Measurements from ENCODE around the gene POLR3G. TPM values are rescaled to one million over a fixed set of nuclear protein-coding genes. Genes with fewer than 3 reads are reported as not detected.

POLR3G gene
- total and polyA plus RNA-seq, 4 donors: 0.08 to 1.5 (median 0.64) TPM

DNA sequence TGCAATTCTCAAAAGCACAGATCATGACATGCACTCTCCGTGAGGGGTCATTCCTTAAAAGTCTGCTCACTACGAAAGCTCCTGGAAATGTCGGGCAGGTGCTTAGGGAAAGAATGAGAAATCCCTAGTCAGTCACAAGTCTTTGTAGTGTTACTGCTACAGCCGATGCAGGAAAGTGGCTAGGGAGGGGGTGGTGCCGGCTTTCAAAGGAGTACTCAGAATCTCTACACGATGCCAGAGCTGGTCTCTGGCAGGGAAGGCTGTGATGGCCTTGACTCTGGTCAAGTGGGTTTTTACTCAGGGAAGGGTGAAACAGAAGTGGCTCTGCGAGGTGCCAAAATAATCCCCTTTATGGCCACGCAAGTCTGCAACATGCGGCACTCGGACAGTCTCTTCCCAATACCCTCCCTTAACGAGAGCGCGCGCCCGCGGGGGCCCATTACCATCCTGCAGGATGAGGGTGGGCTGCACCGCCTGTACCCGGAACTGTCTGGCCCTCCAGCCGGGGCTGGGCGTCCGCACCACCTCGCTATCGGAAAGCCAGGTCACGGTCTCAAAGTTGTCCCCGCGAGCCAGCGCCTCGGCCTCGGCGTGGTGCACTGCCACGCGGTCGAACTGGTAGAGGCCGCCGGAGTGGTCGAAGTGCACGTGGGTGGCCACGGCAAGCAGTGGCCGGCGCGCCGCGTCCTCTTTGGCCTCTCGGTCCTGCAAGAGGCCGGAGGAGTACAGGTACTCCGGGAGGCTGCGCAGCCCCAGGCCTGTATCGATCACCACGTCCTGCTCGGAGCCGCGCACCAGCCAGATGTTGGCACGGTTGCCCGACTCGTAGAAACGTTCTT lies 1.0 kb upstream of the POLR3G start:
- peaks cover 0 to 5% of the 10 kb centered on the region in 2 donors for H3K4me1 ChIP-seq (ENCODE audit: control insufficient read depth in 1 of 2, insufficient read depth in 2 of 2, low read length in 2 of 2)
- no peaks in the 10 kb centered on the region for H3K36me3 ChIP-seq (ENCODE audit: control insufficient read depth in 1 of 2, insufficient read depth in 2 of 2, low read length in 1 of 2)
- no peaks in the 10 kb centered on the region for H3K9me3 ChIP-seq (ENCODE audit: control insufficient read depth, low read length)
- peak in 1 of 2 donors; percentile 87 for DNase-seq
- H3K27ac ChIP-seq (ENCODE audit: low read depth in 1 of 2, low read length in 2 of 2): no peak overlapping the region
- intact Hi-C loops (cut with DNase I): loop anchor here in 1 of 2 donors (1.0 kb wide), 1 partner anchor 56 kb away; the partner anchor contains the start of gene LYSMD3
- 3 to 4% methylated on average over 56 of the region's 56 CpGs for WGBS, 2 donors
- peak; percentile 62 for ATAC-seq (ENCODE audit: low FRiP score)
- H3K27me3 ChIP-seq (ENCODE audit: control insufficient read depth in 1 of 2, insufficient read depth in 2 of 2, low read length in 1 of 2): no peaks in the 10 kb centered on the region
- peak overlapping the region; percentile 50 to 63 for H3K4me3 ChIP-seq (ENCODE audit: low read length in 2 of 2)

DNA sequence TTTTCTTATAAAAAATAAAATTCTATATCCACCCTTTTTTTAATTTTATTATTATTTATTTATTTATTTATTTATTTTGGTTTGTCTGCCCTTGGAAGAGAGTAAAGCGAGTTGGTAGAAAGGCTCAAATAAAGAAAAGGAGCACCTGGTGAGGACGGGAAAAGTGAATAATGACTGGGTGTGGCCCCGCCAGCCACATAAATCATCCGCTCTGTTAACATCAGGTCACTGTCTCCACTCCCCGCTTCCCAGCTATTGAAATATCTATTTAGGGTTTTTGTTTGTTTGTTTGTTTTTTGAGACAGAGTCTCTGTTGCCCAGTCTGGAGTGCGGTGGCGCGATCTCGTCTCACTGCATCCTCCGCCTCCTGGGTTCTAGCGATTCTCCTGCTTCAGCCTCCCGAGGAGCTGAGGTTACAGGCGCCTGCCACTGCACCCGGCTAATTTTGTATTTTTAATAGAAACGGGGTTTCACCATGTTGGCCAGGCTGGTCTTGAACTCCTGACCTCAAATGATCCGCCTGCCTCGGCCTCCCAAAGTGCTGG lies 844 bp downstream of the POLR3G start:
- ATAC-seq (ENCODE audit: low FRiP score) (no peak), DNase-seq (no peak)
- Histone ChIP-seq H3K27me3 (ENCODE audit: control insufficient read depth in 1 of 2, insufficient read depth in 2 of 2, low read length in 1 of 2) (no peaks in the 10 kb centered on the region), H3K4me1 (ENCODE audit: control insufficient read depth in 1 of 2, insufficient read depth in 2 of 2, low read length in 2 of 2) (peaks cover 0 to 5% of the 10 kb centered on the region in 2 donors), H3K36me3 (ENCODE audit: control insufficient read depth in 1 of 2, insufficient read depth in 2 of 2, low read length in 1 of 2) (no peaks in the 10 kb centered on the region), H3K4me3 (ENCODE audit: low read length in 2 of 2) (no peak overlapping the region), H3K9me3 (ENCODE audit: control insufficient read depth, low read length) (no peaks in the 10 kb centered on the region), H3K27ac (ENCODE audit: low read depth in 1 of 2, low read length in 2 of 2) (no peak overlapping the region)
- intact Hi-C loops (cut with DNase I): loop anchor here in 1 of 2 donors (5.0 kb wide), 1 partner anchor 52 kb away; the partner anchor contains the start of gene LYSMD3
- WGBS, 2 donors: 67 to 73% methylated on average over 17 of the region's 17 CpGs

DNA sequence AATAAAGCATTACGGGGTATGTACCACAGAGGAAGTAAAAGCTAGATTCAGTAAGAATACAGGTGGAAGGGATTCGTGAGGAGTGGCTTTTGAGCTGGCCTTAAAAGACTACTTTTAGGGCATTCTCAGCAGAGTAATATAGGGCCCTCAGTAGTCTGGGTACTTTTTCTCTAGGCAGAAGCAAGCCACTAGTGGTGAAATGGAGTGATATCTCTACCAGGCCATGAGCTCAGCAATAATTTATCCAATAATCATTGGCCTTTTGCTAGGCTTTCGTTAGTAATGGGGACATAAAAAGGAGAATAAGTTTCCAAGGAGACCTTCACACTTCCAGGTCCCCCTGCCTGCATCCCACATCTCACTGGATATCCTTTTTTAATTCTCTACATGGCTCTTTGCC lies 1.7 kb downstream of the POLR3G start:
- Histone ChIP-seq H3K27ac (ENCODE audit: low read depth in 1 of 2, low read length in 2 of 2) (no peak overlapping the region), H3K4me1 (ENCODE audit: control insufficient read depth in 1 of 2, insufficient read depth in 2 of 2, low read length in 2 of 2) (peaks cover 0 to 5% of the 10 kb centered on the region in 2 donors), H3K4me3 (ENCODE audit: low read length in 2 of 2) (no peak overlapping the region), H3K9me3 (ENCODE audit: control insufficient read depth, low read length) (no peaks in the 10 kb centered on the region), H3K27me3 (ENCODE audit: control insufficient read depth in 1 of 2, insufficient read depth in 2 of 2, low read length in 1 of 2) (no peaks in the 10 kb centered on the region), H3K36me3 (ENCODE audit: control insufficient read depth in 1 of 2, insufficient read depth in 2 of 2, low read length in 1 of 2) (no peaks in the 10 kb centered on the region)
- intact Hi-C loops (cut with DNase I): loop anchor here in 1 of 2 donors (5.0 kb wide), 1 partner anchor 51 kb away; the partner anchor contains the start of gene LYSMD3
- no peak for ATAC-seq (ENCODE audit: low FRiP score)
- WGBS, 2 donors: 87 to 89% methylated on average over 3 of the region's 3 CpGs
- no peak for DNase-seq

DNA sequence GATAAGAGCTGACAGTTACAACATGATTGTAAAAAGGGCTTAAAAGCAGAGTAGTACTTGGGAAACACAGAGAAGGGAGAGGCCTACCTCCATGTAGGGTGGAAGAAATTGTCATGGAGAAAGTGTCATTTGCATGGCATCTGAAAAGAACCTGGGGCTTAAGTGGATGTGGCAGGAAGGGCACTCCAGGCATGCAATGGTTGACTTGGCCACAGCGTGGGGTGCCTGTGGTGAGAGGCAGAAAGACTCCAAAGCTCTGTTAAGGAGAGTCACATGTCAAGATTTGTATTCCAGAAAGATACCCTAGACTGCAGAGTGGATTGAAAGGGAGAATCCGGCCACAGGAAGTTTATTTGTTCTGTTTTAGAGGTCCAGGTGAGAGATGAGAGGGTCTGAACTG lies 2.4 kb downstream of the POLR3G start:
- no peak overlapping the region for H3K4me3 ChIP-seq (ENCODE audit: low read length in 2 of 2)
- intact Hi-C loops (cut with DNase I): loop anchor here in 1 of 2 donors (5.0 kb wide), 1 partner anchor 50 kb away; the partner anchor contains the start of gene LYSMD3
- H3K27me3 ChIP-seq (ENCODE audit: control insufficient read depth in 1 of 2, insufficient read depth in 2 of 2, low read length in 1 of 2): no peaks in the 10 kb centered on the region
- DNase-seq: no peak
- no peak for ATAC-seq (ENCODE audit: low FRiP score)
- H3K4me1 ChIP-seq (ENCODE audit: control insufficient read depth in 1 of 2, insufficient read depth in 2 of 2, low read length in 2 of 2): peaks cover 0 to 5% of the 10 kb centered on the region in 2 donors
- H3K27ac ChIP-seq (ENCODE audit: low read depth in 1 of 2, low read length in 2 of 2): no peak overlapping the region
- H3K9me3 ChIP-seq (ENCODE audit: control insufficient read depth, low read length): no peaks in the 10 kb centered on the region
- H3K36me3 ChIP-seq (ENCODE audit: control insufficient read depth in 1 of 2, insufficient read depth in 2 of 2, low read length in 1 of 2): no peaks in the 10 kb centered on the region
- WGBS, 2 donors: 62 to 63% methylated on average over 2 of the region's 2 CpGs

DNA sequence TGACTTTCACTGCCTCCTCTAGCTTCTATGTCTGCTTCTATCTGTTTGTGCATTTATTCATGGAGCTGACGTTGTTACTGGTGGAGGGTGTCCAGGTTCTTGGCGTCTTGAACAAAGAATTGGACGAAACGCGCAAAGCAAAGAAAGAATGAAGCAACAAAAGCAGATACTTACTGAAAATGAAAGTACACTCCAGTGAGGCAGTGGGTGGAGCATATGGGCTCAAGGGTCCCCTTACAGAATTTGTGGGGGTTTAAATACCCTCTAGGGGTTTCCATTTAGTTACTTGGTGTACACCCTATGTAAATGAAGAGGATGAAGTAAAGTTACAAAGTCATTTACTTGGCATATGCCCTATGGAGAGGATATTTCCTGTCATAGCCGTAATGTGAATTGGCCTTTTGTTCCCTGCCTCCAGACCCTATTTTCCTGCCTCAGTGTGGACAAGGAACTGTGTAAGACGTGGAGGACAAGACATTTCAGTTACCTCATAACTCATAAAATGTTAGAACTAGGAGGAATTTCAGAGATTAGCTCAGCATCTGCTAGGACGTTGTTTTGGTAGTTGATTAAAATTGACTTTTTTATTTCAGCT lies 3.1 kb downstream of the POLR3G start:
- DNase-seq: no peak
- intact Hi-C loops (cut with DNase I): loop anchor here in 1 of 2 donors (5.0 kb wide), 1 partner anchor 50 kb away; the partner anchor contains the start of gene LYSMD3
- Histone ChIP-seq H3K9me3 (ENCODE audit: control insufficient read depth, low read length) (no peaks in the 10 kb centered on the region), H3K36me3 (ENCODE audit: control insufficient read depth in 1 of 2, insufficient read depth in 2 of 2, low read length in 1 of 2) (no peaks in the 10 kb centered on the region), H3K4me3 (ENCODE audit: low read length in 2 of 2) (no peak overlapping the region), H3K4me1 (ENCODE audit: control insufficient read depth in 1 of 2, insufficient read depth in 2 of 2, low read length in 2 of 2) (peaks cover 0 to 5% of the 10 kb centered on the region in 2 donors), H3K27me3 (ENCODE audit: control insufficient read depth in 1 of 2, insufficient read depth in 2 of 2, low read length in 1 of 2) (no peaks in the 10 kb centered on the region), H3K27ac (ENCODE audit: low read depth in 1 of 2, low read length in 2 of 2) (no peak overlapping the region)
- no peak for ATAC-seq (ENCODE audit: low FRiP score)
- WGBS, 2 donors: 86 to 88% methylated on average over 8 of the region's 8 CpGs

DNA sequence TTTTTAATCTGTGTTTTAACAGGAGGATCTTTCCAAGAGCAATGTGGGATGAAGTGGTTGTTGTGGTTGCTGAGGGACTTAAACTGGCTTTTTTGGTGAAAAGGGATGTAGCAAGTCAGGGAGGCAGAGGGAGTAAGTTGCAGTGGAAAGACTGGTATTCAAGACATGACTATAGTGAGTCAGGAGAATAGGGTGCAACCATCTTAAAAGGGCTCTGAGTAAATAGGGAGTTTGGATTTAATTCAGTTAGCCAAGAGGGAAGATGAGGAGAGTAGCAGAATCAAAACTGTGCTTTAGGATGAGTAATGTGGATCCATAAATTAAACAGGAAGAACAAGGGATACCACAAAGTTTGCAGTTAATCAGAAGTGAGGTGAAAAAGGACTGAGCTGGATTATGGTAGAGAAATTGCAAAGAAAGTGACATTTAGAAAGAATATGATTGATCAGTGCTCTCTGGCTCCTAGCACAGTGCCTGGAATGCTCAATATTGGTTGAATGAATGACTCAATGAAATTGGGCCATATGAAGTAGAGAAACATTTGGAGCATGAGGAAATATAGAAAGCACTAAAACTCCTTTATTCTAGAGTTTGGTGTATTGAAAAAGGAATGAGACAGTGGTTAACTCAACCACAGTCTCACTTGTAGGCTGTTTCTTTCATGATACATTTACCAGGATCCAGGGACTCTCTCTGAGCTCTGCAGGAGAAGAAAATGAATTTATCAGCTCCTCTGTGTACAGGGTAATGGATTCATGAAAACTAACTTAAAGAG lies 5.1 kb downstream of the POLR3G start:
- H3K27ac ChIP-seq (ENCODE audit: low read depth in 1 of 2, low read length in 2 of 2): no peak overlapping the region
- H3K4me3 ChIP-seq (ENCODE audit: low read length in 2 of 2): no peak overlapping the region
- ATAC-seq (ENCODE audit: low FRiP score) (no peak), DNase-seq (no peak)
- H3K4me1 ChIP-seq (ENCODE audit: control insufficient read depth in 1 of 2, insufficient read depth in 2 of 2, low read length in 2 of 2): no peaks in the 10 kb centered on the region
- intact Hi-C loops (cut with DNase I): loop anchor here in 1 of 2 donors (5.0 kb wide), 1 partner anchor 48 kb away; the partner anchor contains the start of gene LYSMD3
- no peaks in the 10 kb centered on the region for H3K27me3 ChIP-seq (ENCODE audit: control insufficient read depth in 1 of 2, insufficient read depth in 2 of 2, low read length in 1 of 2)
- H3K9me3 ChIP-seq (ENCODE audit: control insufficient read depth, low read length): no peaks in the 10 kb centered on the region
- no peaks in the 10 kb centered on the region for H3K36me3 ChIP-seq (ENCODE audit: control insufficient read depth in 1 of 2, insufficient read depth in 2 of 2, low read length in 1 of 2)

DNA sequence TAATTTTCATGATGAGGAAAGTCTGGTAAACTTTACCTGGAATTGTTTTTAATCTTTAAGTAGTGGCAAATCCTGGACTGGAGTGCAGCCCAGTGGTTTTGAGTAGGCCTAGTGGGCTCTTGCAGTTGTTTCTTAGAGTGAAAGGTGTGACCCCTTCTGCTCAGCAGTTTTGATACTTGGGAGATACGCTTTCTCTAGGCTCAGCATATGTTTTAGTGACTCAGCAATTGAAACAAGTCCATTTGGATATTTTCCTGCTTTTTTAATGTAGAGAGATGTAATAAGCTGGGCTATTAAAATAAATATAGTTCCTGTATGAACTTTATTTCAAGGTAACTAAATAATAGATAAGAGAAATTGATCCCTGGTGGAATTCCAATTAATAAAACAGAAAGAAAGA lies 6.0 kb downstream of the POLR3G start:
- ATAC-seq (ENCODE audit: low FRiP score) (no peak), DNase-seq (no peak)
- Histone ChIP-seq H3K27me3 (ENCODE audit: control insufficient read depth in 1 of 2, insufficient read depth in 2 of 2, low read length in 1 of 2) (no peaks in the 10 kb centered on the region), H3K9me3 (ENCODE audit: control insufficient read depth, low read length) (no peaks in the 10 kb centered on the region), H3K4me3 (ENCODE audit: low read length in 2 of 2) (no peak overlapping the region), H3K4me1 (ENCODE audit: control insufficient read depth in 1 of 2, insufficient read depth in 2 of 2, low read length in 2 of 2) (no peaks in the 10 kb centered on the region), H3K36me3 (ENCODE audit: control insufficient read depth in 1 of 2, insufficient read depth in 2 of 2, low read length in 1 of 2) (no peaks in the 10 kb centered on the region), H3K27ac (ENCODE audit: low read depth in 1 of 2, low read length in 2 of 2) (no peak overlapping the region)
- WGBS, 2 donors: 61 to 88% methylated on average over 1 of the region's 1 CpG
- intact Hi-C loops (cut with DNase I): no loop called here

DNA sequence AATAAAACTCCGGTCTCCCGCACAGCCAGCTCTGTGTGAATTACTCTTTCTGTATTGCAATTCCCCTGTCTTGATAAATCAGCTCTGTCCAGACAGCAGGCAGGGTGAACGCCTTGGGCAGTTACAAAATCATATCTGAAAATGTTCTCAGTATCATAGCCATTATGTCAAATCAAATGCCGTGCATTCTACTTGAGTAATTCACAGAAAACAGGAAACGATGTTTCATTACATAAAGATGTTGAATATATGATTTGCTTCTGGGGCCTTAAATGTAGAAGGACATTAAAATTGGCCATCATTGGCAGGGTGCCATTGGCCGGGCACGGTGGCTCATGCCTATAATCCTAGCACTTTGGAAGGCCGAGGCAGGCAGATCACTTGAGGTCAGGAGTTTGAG lies 8.5 kb downstream of the POLR3G start:
- Histone ChIP-seq H3K27me3 (ENCODE audit: control insufficient read depth in 1 of 2, insufficient read depth in 2 of 2, low read length in 1 of 2) (no peaks in the 10 kb centered on the region), H3K9me3 (ENCODE audit: control insufficient read depth, low read length) (no peaks in the 10 kb centered on the region), H3K4me3 (ENCODE audit: low read length in 2 of 2) (no peak overlapping the region), H3K4me1 (ENCODE audit: control insufficient read depth in 1 of 2, insufficient read depth in 2 of 2, low read length in 2 of 2) (no peaks in the 10 kb centered on the region), H3K36me3 (ENCODE audit: control insufficient read depth in 1 of 2, insufficient read depth in 2 of 2, low read length in 1 of 2) (no peaks in the 10 kb centered on the region), H3K27ac (ENCODE audit: low read depth in 1 of 2, low read length in 2 of 2) (no peak overlapping the region)
- DNase-seq (no peak), ATAC-seq (ENCODE audit: low FRiP score) (no peak)
- 89 to 91% methylated on average over 8 of the region's 8 CpGs for WGBS, 2 donors
- intact Hi-C loops (cut with DNase I): no loop called here
